Stimulated activated CD4-positive, alpha-beta T cell treated with anti-CD3 and anti-CD28 coated beads, Interleukin-15, amount 100 ng/mL, for 48 hours (primary cell): Measurements from ENCODE around the gene CREBZF.
"Not testable (repeated sequence)": the region's sequence is repeated elsewhere in the genome, so short reads cannot be mapped to it uniquely, and the experiment has no call there.

Experiments used
- DNase-seq, 2 donors: peaks; one replicate each; pipeline ENCODE4 v3.0.0-alpha.2; 2020; ENCODE audit warnings: low read depth in 2 of 2

The CREBZF gene

DNA sequence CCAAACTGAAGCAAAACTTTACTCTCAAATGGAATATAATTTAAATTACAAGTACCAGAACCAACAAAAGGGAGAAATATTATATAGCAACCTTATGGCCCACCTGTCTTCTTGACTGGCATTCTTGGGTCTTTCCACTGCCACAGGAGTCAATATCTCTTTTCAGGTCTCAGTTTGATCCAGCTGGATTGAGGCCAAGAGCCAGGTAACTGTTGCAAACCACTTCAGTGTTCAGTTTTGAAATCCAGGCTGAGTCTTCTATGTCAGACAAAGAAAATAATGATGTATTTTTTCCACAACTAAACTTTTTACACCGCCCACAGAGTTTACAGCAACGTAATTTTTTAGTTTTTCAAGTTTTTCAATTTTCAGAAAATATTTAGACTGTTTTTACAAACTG lies 38.4 kb downstream of the CREBZF start:
- DNase-seq = no peak

- no peak for DNase-seq
Measured at GRCh38 chr11:85620256-85620655, 44.7 kb downstream of the CREBZF start.

DNA sequence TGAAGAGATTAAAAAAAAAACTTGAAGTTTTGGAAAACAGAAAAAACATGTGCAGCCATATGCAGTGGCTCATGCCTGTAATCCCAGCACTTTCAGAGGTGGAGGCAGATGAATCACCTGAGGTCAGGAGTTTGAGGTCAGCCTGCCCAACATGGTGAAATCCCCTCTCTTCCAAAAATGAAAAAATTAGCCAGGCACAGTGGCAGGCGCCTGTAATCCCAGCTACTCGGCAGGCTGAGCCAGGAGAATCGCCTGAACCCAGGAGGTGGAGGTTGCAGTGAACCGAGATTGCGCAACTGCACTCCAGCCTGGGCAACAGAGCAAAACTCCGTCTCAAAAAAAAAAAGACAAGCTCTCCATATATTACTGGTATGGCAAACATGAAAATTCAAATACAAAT lies 45.4 kb downstream of the CREBZF start:
- no peak for DNase-seq

- not testable (repeated sequence) for DNase-seq
Measured at GRCh38 chr11:85611643-85612042, 53.3 kb downstream of the CREBZF start.
